Measurements from ENCODE around the gene BPIFA1. TPM values are rescaled to one million over a fixed set of nuclear protein-coding genes. Genes with fewer than 3 reads are reported as not detected.

The BPIFA1 gene
- total RNA-seq, result not detected

DNA sequence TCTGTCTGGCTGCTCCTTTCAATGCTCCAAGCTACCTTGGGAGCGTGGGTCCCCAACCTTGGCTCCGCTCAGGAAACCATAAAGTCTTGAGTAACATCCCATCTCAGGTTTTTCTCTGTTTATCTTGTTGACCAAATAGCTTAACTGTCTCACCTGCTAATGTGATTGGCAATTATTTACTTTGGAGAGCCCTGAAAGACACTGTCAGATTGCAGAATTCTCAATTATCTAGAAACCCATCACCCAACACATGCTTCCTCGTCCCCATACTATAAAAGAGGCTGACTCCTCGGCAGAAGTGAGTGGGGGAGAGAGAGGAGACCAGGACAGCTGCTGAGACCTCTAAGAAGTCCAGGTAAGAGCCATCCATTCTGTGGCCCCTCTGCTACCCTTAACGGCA is at the start of gene BPIFA1:
BPIFA1 (plus strand) TSS at position 301 of the 400 bp plus-strand sequence. CDS start 1,716 bp downstream, outside the sequence.
- no peaks in the 10 kb centered on the region for H3K36me3 Mint-ChIP-seq (ENCODE audit: low read depth)
- no peak for ATAC-seq
- POLR2A ChIA-PET, result no interaction called here

DNA sequence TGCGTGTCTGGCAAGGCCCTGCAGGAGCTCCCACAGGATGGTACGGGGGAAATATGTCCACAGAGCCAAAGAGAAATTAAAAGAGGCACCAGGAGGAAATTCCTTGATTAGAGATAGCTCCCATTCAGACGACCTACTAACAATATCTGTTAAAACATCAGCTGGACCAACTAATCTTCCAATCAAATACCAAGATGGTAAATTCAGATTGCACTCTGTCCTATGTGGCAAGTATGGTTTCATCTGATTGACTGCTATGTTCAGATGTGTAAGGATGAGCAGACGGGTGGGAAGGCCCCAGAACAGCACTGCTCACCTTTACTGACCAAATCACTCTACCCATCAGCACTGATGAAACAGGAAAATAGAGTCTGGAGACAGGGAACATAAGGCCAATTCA is 48.3 kb upstream of the BPIFA1 start:
- Mint-ChIP-seq H3K9me3 (ENCODE audit: low read depth) (no peaks in the 10 kb centered on the region), H3K4me3 (no peak overlapping the region), H3K36me3 (ENCODE audit: low read depth) (no peaks in the 10 kb centered on the region), H3K27ac (no peak overlapping the region), H3K27me3 (peaks cover 2% of the 10 kb centered on the region), H3K4me1 (no peaks in the 10 kb centered on the region)
- intact Hi-C loops (cut with DNase I, micrococcal nuclease), result no loop called here
- no peak for ATAC-seq
- POLR2A ChIA-PET, result no interaction called here
- CTCF ChIA-PET, result interaction anchor here (0.7 to 1.3 kb wide), 2 partner anchors 19 to 406 kb away, joined by 3 to 4 read pairs; no protein-coding TSS in a partner anchor
- no peak for DNase-seq

More for the DNA sequence above, at the start of gene BPIFA1:
- Mint-ChIP-seq H3K4me3 (no peak within 1 kb of the TSS), H3K27me3 (peaks cover 10% of the 10 kb centered on the region), H3K9me3 (ENCODE audit: low read depth) (no peaks in the 10 kb centered on the region), H3K27ac (no peak within 1 kb of the TSS), H3K4me1 (peaks cover 2% of the 10 kb centered on the region)
- CTCF ChIA-PET, result no interaction called here
- DNase-seq, result no peak
- intact Hi-C loops (cut with DNase I, micrococcal nuclease), result no loop called here

DNA sequence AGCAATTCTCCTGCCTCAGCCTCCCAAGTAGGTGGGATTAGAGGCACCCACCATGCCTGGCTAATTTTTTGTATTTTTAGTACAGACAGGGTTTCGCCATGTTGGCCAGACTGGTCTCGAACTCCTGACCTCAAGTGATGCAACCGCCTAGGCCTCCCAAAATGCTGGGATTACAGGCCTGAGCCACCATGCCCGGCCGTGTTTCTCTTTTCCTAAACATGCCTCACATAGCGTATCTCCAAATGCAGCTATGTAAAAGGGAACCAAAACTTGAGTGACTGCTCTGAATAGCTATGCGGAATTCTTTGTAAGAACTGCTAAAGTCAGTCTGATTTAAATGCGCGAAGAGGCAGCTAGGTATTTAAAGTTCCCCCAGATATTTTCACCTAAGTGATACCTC is 47.4 kb upstream of the BPIFA1 start:
- POLR2A ChIA-PET, result no interaction called here
- H3K4me3 Mint-ChIP-seq, result no peak overlapping the region

DNA sequence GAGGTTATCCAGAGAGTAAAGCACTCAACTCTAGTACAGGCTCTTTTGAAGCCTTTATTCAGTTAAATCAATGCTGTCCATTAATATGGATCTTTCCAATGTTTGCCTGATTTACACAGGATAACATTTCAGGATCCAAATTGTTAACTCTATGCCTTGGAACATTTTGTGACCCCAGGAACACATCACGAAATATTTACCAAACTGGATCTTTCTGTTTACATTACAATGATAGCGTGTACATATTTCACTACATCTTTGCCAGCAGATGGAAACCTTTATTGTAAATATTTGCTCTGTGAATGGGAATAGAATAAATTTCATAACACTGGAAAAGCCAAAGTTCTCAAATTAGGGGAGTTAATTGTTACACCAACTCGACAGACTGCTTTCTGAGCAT is 44.3 kb upstream of the BPIFA1 start:
- no peak overlapping the region for H3K27ac Mint-ChIP-seq
- POLR2A ChIA-PET, result no interaction called here
- intact Hi-C loops (cut with DNase I, micrococcal nuclease), result no loop called here
- no peaks in the 10 kb centered on the region for H3K36me3 Mint-ChIP-seq (ENCODE audit: low read depth)
- ATAC-seq, result no peak
- no peak for DNase-seq
- no peaks in the 10 kb centered on the region for H3K9me3 Mint-ChIP-seq (ENCODE audit: low read depth)
- no peak overlapping the region for H3K4me3 Mint-ChIP-seq
- CTCF ChIA-PET, result interaction anchor here (1.6 kb wide), 1 partner anchor 23 kb away, joined by 3 read pairs; no protein-coding TSS in a partner anchor
- peaks cover 2% of the 10 kb centered on the region for H3K27me3 Mint-ChIP-seq
- H3K4me1 Mint-ChIP-seq, result peaks cover 2% of the 10 kb centered on the region

More for the DNA sequence above, 47.4 kb upstream of the BPIFA1 start:
- CTCF ChIA-PET, result interaction anchor here (1.1 kb wide), 1 partner anchor 104 kb away, joined by 3 read pairs; no protein-coding TSS in a partner anchor
- DNase-seq (no peak), ATAC-seq (no peak)
- Mint-ChIP-seq H3K9me3 (ENCODE audit: low read depth) (no peaks in the 10 kb centered on the region), H3K36me3 (ENCODE audit: low read depth) (no peaks in the 10 kb centered on the region), H3K27ac (no peak overlapping the region), H3K27me3 (peaks cover 2% of the 10 kb centered on the region), H3K4me1 (no peaks in the 10 kb centered on the region)
- intact Hi-C loops (cut with DNase I, micrococcal nuclease), result no loop called here

DNA sequence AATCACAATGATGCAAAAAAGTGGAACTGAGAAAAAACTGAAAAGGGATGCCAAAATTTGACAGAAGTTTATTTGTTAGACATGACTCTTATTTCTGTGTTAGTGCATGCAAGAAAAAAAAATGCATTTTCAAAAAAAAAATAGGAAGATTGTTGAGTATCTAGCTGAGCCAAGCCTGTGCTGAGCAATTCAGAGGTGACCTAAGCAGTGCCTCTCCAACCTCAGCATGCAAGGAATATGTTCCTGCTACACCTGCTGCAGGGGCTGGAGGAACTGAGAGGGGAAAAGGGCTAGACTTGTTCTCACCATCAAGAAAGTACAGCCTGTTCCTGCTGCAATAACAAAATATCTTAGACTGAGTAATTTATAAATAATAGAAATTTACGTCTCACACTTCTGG is 43.8 kb upstream of the BPIFA1 start:
- Mint-ChIP-seq H3K4me1 (peaks cover 2% of the 10 kb centered on the region), H3K9me3 (ENCODE audit: low read depth) (no peaks in the 10 kb centered on the region), H3K4me3 (no peak overlapping the region), H3K27me3 (peaks cover 2% of the 10 kb centered on the region), H3K27ac (no peak overlapping the region), H3K36me3 (ENCODE audit: low read depth) (no peaks in the 10 kb centered on the region)
- intact Hi-C loops (cut with DNase I, micrococcal nuclease), result no loop called here
- ATAC-seq, result no peak
- POLR2A ChIA-PET, result no interaction called here
- CTCF ChIA-PET, result interaction anchor here (0.6 to 1.6 kb wide), 2 partner anchors 22 to 68 kb away, joined by 3 read pairs; no protein-coding TSS in a partner anchor
- DNase-seq, result no peak

DNA sequence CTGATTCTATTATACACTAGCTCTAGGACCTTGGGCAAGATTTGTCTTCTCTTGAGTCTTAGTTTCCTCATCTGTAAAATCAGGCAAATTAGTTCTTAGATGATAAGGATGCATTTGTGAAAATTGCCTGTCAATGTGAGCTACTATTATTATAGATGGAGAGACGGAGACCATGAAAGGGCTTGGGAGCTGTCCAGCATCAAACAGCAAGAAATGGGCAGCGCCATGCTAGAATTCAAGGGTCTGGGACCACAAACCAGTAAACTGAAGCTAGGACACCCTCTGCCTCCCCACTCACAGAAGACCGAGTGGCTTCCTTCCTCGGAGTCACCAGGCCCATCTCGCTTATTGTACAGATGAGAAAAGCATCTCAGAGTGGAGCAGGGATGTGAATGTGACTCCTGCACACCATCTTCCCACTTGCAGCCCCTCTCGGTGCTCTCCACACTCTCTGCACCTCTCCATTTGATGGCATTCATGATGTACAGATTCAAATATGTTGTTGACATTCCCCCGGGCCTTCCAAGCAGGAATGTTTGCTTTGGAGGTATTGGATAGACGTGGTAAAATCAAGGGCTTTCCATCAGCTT is 42.8 kb upstream of the BPIFA1 start:
- H3K4me1 Mint-ChIP-seq, result peaks cover 2% of the 10 kb centered on the region
- ChIA-PET POLR2A (no interaction called here), CTCF (interaction anchor here (1.6 kb wide), 1 partner anchor 21 kb away, joined by 3 read pairs; no protein-coding TSS in a partner anchor)
- H3K27me3 Mint-ChIP-seq, result peaks cover 2% of the 10 kb centered on the region
- H3K4me3 Mint-ChIP-seq, result no peak overlapping the region
- DNase-seq (no peak), ATAC-seq (no peak)
- H3K27ac Mint-ChIP-seq, result no peak overlapping the region
- intact Hi-C loops (cut with DNase I, micrococcal nuclease), result no loop called here
- H3K36me3 Mint-ChIP-seq (ENCODE audit: low read depth), result no peaks in the 10 kb centered on the region
- no peaks in the 10 kb centered on the region for H3K9me3 Mint-ChIP-seq (ENCODE audit: low read depth)

DNA sequence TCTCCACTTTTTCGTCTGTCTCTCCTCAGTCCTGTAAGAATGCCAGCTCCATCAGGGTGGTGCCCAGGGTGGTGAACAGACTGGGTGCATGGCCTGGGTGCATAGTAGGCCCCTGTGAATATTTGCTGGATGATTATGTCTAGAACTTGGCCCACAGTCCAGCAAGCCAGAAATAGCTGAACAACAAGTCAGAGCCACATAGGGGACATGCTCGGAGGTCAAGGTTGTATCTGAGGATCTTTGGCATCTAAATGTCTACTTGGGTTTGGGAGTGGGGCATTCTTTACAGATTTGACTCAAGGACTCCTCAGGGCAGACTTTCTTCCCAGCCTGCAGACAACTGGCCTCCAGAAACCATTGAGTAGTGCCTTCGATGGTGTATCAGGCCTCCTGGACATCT is 36.8 kb upstream of the BPIFA1 start:
- POLR2A ChIA-PET, result no interaction called here
- intact Hi-C loops (cut with DNase I, micrococcal nuclease), result no loop called here
- CTCF ChIA-PET, result interaction anchor here (0.7 kb wide), 1 partner anchor 12 kb away, joined by 4 read pairs; no protein-coding TSS in a partner anchor
- H3K4me3 Mint-ChIP-seq, result no peak overlapping the region
- H3K27ac Mint-ChIP-seq, result no peak overlapping the region
- no peaks in the 10 kb centered on the region for H3K9me3 Mint-ChIP-seq (ENCODE audit: low read depth)
- H3K4me1 Mint-ChIP-seq, result peaks cover 2% of the 10 kb centered on the region
- no peak for DNase-seq
- peaks cover 2% of the 10 kb centered on the region for H3K27me3 Mint-ChIP-seq
- no peaks in the 10 kb centered on the region for H3K36me3 Mint-ChIP-seq (ENCODE audit: low read depth)
- no peak for ATAC-seq

DNA sequence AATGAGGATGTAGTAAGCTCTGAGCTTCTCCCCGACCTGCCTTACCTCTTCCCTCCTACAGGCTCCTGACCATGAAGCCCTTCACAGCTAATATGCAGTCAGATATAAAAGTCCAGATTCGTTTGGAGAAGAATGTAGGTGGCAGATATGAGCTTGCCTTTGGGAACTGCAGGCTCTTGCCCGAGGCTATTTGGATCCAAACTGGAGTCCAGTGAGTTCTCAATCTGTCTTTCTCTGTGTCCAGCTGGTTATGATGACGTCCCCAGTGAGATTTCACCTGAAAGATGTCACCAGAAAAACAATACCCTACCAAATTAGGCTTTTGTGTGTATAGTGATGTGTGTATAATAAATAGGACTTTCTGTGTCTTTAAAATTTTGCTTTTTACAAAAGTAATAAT is 33.3 kb upstream of the BPIFA1 start:
- no peak for DNase-seq
- Mint-ChIP-seq H3K4me3 (no peak overlapping the region), H3K27me3 (peaks cover 11% of the 10 kb centered on the region), H3K4me1 (no peaks in the 10 kb centered on the region), H3K9me3 (ENCODE audit: low read depth) (no peaks in the 10 kb centered on the region), H3K27ac (no peak overlapping the region), H3K36me3 (ENCODE audit: low read depth) (no peaks in the 10 kb centered on the region)
- ChIA-PET POLR2A (no interaction called here), CTCF (no interaction called here)
- intact Hi-C loops (cut with DNase I, micrococcal nuclease), result no loop called here
- ATAC-seq, result no peak

DNA sequence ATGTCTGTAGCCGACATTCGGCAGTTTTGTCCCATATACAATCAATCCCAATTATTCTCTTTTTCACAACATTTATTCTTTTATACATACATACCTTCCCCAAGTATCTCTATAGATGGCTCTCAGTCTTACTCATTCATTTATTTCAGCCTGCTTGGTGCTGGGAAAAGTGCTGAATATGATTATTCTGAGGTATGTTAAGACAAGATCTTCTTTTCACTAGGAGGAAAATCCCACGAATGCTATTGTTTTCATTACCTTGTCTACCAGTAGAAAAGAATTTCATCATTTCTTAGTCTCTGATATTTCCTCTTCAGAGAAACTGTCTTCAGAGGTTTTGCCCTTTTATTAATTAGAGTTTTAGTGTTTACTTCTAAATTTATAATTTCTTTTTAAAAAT is 32.4 kb upstream of the BPIFA1 start:
- no peak overlapping the region for H3K4me3 Mint-ChIP-seq
- H3K4me1 Mint-ChIP-seq, result no peaks in the 10 kb centered on the region
- no peaks in the 10 kb centered on the region for H3K9me3 Mint-ChIP-seq (ENCODE audit: low read depth)
- no peak for ATAC-seq
- DNase-seq, result no peak
- CTCF ChIA-PET, result interaction anchor here (0.6 kb wide), 1 partner anchor 1318 kb away, joined by 3 read pairs; no protein-coding TSS in a partner anchor
- POLR2A ChIA-PET, result no interaction called here
- peaks cover 14% of the 10 kb centered on the region for H3K27me3 Mint-ChIP-seq
- intact Hi-C loops (cut with DNase I, micrococcal nuclease), result no loop called here
- H3K27ac Mint-ChIP-seq, result no peak overlapping the region
- no peaks in the 10 kb centered on the region for H3K36me3 Mint-ChIP-seq (ENCODE audit: low read depth)

DNA sequence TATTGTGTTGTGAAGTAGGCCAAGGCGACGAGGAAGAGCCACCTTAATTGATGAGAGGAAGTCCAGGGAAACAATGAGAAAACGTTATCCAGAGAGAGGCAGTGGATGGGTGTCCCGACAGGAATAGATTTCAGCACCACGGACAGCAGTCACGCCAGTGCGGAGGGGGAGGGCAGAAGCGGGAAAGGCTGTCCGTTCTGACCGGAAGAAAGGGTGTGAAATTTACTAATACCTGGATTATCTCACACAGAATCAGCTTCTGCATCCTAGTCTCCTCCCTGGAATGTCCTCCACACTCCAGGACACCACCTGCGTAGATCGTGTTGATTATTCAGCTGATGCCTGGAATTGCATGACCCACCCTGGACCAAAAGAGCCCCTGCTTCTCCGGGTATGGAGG is 26.0 kb upstream of the BPIFA1 start:
- Mint-ChIP-seq H3K9me3 (ENCODE audit: low read depth) (peaks cover 3% of the 10 kb centered on the region), H3K36me3 (ENCODE audit: low read depth) (no peaks in the 10 kb centered on the region), H3K4me3 (no peak overlapping the region), H3K4me1 (no peaks in the 10 kb centered on the region), H3K27ac (no peak overlapping the region), H3K27me3 (peaks cover 28% of the 10 kb centered on the region)
- intact Hi-C loops (cut with DNase I, micrococcal nuclease), result loop anchor here (2.0 to 10.0 kb wide), 2 partner anchors 65 to 307 kb away; no protein-coding TSS in a partner anchor
- peak; percentile 69 for DNase-seq
- CTCF ChIA-PET, result interaction anchor here (0.7 to 1.3 kb wide), 2 partner anchors 12 to 142 kb away, joined by 3 read pairs; no protein-coding TSS in a partner anchor
- POLR2A ChIA-PET, result no interaction called here
- no peak for ATAC-seq

DNA sequence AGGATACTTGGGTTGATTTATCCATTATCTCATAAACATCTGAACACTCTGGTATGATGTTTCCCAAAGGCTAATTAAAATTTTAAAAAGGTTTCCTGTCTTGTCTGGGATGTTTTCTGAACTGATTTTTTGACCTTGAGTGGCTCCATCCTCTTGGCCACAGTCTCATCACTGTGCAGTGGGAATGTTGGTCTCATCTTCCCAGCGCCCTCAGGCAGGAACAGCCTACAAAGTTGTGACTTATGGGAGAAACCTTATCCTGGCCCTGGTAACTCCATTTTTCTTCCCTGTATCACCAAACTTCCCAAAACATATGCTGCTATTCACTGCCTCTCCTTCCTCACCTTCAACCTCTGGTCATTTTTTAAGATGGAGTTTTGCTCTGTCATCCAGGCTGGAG is 25.4 kb upstream of the BPIFA1 start:
- peaks cover 3% of the 10 kb centered on the region for H3K9me3 Mint-ChIP-seq (ENCODE audit: low read depth)
- POLR2A ChIA-PET, result no interaction called here
- H3K4me3 Mint-ChIP-seq, result no peak overlapping the region
- no peak overlapping the region for H3K27ac Mint-ChIP-seq
- intact Hi-C loops (cut with DNase I, micrococcal nuclease), result loop anchor here (2.0 to 10.0 kb wide), 2 partner anchors 64 to 308 kb away; no protein-coding TSS in a partner anchor
- CTCF ChIA-PET, result interaction anchor here (0.7 kb wide), 1 partner anchor 11 kb away, joined by 4 read pairs; no protein-coding TSS in a partner anchor
- no peaks in the 10 kb centered on the region for H3K4me1 Mint-ChIP-seq
- H3K36me3 Mint-ChIP-seq (ENCODE audit: low read depth), result no peaks in the 10 kb centered on the region
- DNase-seq (no peak), ATAC-seq (no peak)
- H3K27me3 Mint-ChIP-seq, result peaks cover 28% of the 10 kb centered on the region

DNA sequence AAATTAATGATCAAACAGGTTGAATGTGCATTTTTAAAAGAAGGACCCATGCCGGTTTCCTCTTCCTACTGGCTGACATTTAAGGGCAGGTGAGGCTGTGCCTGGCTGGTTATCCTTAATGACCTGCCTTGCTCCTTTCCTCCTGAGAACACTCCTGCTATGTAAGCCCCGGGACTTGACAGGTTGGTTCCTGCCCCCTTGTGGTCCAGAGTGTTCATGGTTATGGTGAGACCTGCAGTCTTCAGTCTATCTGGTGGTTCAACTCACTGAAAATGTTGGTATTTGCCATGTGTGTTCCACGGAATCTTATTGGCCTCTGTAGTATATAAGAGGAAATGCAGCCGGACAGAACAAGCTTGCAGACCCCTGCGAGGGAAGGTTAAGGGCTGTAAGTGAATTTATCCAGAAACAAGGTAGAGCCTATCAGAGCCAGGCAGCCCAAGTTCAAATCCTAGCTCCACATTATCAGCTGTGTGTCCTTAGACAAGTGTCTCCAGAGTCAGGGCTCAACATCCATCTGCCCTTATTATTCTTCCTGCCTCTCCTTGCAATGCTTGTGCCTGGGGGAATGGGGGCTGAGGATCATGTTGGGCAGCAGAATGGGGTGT is 23.9 kb upstream of the BPIFA1 start:
- ChIA-PET POLR2A (interaction anchor here (0.6 kb wide), 1 partner anchor 165 kb away, joined by 3 read pairs; no protein-coding TSS in a partner anchor), CTCF (interaction anchor here (0.8 kb wide), 1 partner anchor 88 kb away, joined by 4 read pairs; no protein-coding TSS in a partner anchor)
- Mint-ChIP-seq H3K36me3 (ENCODE audit: low read depth) (no peaks in the 10 kb centered on the region), H3K4me3 (no peak overlapping the region), H3K9me3 (ENCODE audit: low read depth) (peaks cover 3% of the 10 kb centered on the region), H3K27me3 (peaks cover 34% of the 10 kb centered on the region), H3K27ac (no peak overlapping the region), H3K4me1 (no peaks in the 10 kb centered on the region)
- DNase-seq (peak; percentile 53), ATAC-seq (peak; percentile 44)
- intact Hi-C loops (cut with DNase I, micrococcal nuclease), result loop anchor here (2.0 to 10.0 kb wide), 2 partner anchors 63 to 309 kb away; no protein-coding TSS in a partner anchor

All from activated CD4-positive, alpha-beta T cell treated with anti-CD3 and anti-CD28 coated beads for 36 hours (primary cell).